ENCODE results near the gene TTN. TPM values are rescaled to one million over a fixed set of nuclear protein-coding genes. Genes with fewer than 3 reads are reported as not detected.

The TTN gene
- total RNA-seq, 4 donors from 2014 or later = 9.3 to 59.8 (median 29.4) TPM

DNA sequence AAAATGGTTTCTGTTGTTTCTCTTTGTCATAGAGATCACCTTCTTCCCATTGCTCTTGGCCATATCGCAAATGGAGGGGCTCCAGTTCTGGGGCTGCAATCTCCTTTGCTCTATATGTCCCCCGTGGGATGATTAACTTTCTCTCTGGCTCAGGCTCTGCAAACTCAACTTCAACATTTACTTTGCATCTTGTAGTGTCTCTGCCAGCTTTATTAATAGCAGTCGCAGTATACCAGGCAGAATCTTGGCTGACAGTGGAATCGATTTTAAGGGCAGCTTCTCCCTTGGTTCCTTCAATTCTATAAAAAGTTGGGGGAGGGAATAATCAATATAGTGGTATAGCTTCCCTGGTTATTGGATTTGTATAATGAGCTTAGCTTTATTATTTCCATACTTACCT is 30.5 kb downstream of the TTN start:
- TF ChIP-seq, protein P1, sequence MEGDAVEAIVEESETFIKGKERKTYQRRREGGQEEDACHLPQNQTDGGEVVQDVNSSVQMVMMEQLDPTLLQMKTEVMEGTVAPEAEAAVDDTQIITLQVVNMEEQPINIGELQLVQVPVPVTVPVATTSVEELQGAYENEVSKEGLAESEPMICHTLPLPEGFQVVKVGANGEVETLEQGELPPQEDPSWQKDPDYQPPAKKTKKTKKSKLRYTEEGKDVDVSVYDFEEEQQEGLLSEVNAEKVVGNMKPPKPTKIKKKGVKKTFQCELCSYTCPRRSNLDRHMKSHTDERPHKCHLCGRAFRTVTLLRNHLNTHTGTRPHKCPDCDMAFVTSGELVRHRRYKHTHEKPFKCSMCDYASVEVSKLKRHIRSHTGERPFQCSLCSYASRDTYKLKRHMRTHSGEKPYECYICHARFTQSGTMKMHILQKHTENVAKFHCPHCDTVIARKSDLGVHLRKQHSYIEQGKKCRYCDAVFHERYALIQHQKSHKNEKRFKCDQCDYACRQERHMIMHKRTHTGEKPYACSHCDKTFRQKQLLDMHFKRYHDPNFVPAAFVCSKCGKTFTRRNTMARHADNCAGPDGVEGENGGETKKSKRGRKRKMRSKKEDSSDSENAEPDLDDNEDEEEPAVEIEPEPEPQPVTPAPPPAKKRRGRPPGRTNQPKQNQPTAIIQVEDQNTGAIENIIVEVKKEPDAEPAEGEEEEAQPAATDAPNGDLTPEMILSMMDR (IDR thresholded peaks at IDR 0.05; ENCODE audit: low read depth) = no peak

DNA sequence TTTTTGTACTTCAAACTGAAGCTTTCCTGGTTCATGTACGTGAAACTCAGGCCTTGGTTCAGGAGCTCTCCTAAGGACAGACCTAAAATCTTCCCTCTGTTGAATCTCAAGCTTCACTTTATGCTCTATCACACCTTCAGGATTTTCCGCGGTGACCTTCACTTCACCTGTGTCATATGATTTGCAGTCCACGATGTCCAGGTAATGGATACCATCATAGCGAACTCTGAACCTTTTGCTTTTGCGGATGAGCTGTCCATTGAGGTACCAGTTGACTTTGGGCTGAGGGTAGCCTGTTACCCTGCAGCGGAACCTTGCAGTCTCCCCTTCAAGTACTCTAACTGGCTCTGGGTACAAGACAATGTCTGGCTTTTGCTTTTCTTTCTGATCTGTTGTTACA is 31.2 kb downstream of the TTN start:
- TF ChIP-seq, protein P1 (IDR thresholded peaks at IDR 0.05; ENCODE audit: low read depth) = no peak

DNA sequence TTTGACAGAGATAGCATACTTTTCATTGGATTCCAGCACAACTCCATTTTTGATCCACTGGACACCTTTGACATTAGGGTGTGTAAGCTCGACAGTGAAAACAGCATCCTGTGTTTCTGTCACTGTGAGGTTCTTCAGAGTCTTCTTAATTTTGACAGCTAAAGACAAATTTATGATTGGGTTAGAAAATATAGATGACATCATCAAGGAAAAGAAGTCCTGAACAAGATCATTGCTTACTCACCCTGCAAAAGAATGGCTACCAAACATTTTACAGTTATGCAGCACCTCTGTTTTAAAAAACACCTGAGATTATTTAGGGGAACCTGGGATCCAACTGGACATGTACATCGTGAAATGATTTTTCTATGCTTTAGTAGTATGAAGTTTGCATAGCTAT is 36.7 kb downstream of the TTN start:
- TF ChIP-seq, protein P1 (IDR thresholded peaks at IDR 0.05; ENCODE audit: low read depth) = no peak

DNA sequence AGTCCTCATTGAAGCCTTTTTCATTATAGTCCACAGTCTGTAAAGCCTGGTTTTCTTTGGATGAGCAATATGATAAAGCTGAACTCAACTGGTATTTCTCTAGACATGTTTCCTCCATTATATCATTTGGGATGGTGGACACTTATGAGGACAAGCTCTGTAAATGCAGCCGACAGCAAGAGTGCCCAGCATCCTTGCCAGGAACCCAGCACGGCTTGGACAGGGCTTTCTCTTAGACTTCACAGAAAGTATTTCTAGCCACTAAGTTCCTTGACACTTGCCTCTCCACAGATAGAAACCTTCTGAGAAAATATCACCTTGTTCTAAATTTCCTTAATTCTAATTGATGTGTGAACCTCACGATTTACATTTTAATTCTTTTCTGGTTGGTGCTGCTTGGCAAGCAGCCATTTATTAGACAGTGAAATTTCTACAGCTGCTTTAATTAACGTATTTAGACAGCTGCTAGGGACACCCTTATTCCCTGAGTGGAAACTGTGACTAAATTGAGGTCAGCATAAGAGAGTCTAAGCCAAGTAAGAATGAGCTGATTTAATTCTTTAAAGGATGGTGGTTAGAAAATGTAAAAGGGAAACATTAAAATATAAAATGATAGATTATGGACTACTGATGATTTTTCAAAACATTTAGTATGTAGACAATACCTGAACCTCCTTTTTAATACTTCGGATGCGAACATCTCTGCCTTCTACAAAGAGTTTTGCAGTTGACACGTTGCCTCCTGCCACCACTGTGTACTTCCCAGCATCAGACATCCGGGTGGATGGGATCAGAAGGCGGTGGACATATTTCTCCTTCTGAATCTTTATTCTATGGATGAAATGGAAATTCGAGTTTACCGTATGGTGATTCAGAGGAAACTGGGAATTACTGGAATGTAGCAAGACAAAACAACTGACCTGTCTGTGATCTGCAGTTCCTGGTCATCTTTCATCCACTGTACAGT is 39.8 kb downstream of the TTN start:
- TF ChIP-seq, protein P1 (IDR thresholded peaks at IDR 0.05; ENCODE audit: low read depth) = no peak

DNA sequence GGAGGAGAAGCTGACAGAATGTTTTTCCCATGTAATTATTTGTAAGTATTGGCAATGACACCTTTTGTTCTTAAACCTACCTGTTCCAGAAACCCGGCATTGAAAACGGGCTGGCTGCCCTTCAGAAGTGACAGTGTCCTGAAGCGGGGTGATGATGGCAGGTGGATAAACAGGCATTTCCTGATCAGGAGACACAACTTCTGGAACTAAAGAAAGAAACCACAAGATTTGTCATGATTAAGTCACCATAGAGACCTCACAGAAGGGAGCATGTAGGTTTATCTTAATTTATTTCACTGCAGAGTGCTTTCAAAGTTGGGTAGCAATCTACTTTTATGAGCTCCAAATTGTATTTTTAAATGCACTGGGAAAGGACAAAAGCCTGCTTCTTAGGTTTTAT is 43.1 kb downstream of the TTN start:
- TF ChIP-seq, protein P1 (IDR thresholded peaks at IDR 0.05; ENCODE audit: low read depth) = no peak

DNA sequence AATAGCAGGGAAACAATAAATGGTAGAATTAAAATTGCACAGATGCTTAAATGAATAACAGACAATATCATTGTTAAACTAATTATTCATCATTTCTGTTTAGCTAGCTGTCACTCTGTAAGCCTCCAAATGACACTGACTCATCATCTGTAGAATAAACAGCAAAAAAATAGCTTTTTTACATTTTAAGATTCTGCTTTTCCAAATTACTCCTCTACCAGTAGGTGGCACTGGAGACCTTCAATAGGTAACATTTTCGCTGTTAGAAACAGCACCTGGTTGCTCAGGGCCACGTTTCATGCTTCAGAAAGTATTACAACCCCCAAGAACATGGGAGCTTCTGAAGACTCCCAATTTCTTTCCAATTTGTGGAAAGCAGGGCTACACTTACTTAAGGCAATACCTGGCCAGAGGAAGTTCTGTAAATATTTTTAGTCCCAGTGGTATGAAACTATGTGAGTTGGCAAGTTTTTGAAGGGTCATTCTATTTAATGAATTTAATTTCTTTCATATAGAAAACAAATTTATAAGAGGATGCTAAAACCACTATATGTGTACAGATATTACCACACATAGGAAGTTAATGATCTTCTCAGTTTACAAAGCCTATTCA is 45.4 kb downstream of the TTN start:
- TF ChIP-seq, protein P1 (IDR thresholded peaks at IDR 0.05; ENCODE audit: low read depth) = no peak

DNA sequence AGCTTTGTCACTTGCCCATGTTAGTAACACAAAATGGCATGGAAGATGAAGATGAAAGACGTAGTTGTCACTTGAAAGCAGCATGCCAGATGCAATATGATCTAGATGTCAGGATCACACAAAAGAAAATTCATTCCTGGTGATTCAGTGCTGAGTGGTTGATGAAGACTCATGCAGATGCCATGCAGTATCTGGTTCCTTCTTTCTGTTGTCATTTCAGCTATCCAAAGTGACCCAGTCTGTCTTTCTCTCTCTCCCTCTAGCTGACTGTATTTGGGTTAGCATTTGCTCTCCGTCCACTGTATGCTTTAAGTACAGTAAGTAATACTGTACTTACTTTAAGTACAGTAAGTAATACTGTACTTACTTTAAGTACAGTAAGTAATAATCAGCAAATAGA is 50.4 kb downstream of the TTN start:
- TF ChIP-seq, protein P1 (IDR thresholded peaks at IDR 0.05; ENCODE audit: low read depth) = no peak
